Activated T-cell treated with anti-CD3 and anti-CD28 coated beads, Interleukin-2, amount 50 U/mL, for 24 hours (primary cell): ENCODE data around the gene MRPL49.

Experiments
- DNase-seq: peaks from one replicate; pipeline ENCODE4 v3.0.0-alpha.2; 2020
- H3K27ac Mint-ChIP-seq: 2 replicates; pipeline ENCODE4 v1.8.0; 2020; ENCODE audit warnings: mild to moderate bottlenecking, mixed read lengths
- H3K27me3 Mint-ChIP-seq: 2 replicates; pipeline ENCODE4 v1.8.0; 2020; ENCODE audit warnings: mixed read lengths
- H3K36me3 Mint-ChIP-seq: 2 replicates; pipeline ENCODE4 v1.8.0; 2020; ENCODE audit warnings: low read depth, mixed read lengths
- H3K4me1 Mint-ChIP-seq: 2 replicates; pipeline ENCODE4 v1.8.0; 2020; ENCODE audit warnings: low read depth, mixed read lengths
- H3K4me3 Mint-ChIP-seq: 2 replicates; pipeline ENCODE4 v1.8.0; 2020; ENCODE audit warnings: mild to moderate bottlenecking, moderate library complexity, mixed read lengths
- H3K9me3 Mint-ChIP-seq: 2 replicates; pipeline ENCODE4 v1.8.0; 2020; ENCODE audit warnings: mixed read lengths

Gene MRPL49

GRCh38 chr11:65121865-65122696 is at the start of gene MRPL49, which contains the start of gene FAU:
MRPL49 (plus strand) TSS chr11:65122321; CDS start chr11:65122347, 26 bp downstream.
FAU (minus strand) TSS chr11:65122134; CDS start chr11:65121813, 321 bp downstream.
- Mint-ChIP-seq H3K27ac (peak within 1 kb of the TSS; percentile 98), H3K4me3 (peak within 1 kb of the TSS; percentile 100), H3K9me3 (no peaks in the 10 kb centered on the region), H3K4me1 (peaks cover 52% of the 10 kb centered on the region), H3K36me3 (peaks cover 92% of the 10 kb centered on the region), H3K27me3 (no peaks in the 10 kb centered on the region)
- peak; percentile 98 for DNase-seq

GRCh38 chr11:65072631-65072966 is 49.5 kb upstream of the MRPL49 start:
- Mint-ChIP-seq H3K9me3 (no peaks in the 10 kb centered on the region), H3K4me3 (no peak overlapping the region), H3K4me1 (peaks cover 2% of the 10 kb centered on the region), H3K27me3 (no peaks in the 10 kb centered on the region), H3K36me3 (peaks cover 22% of the 10 kb centered on the region), H3K27ac (no peak overlapping the region)
- no peak for DNase-seq

- H3K27ac Mint-ChIP-seq: no peak overlapping the region
- peaks cover 69% of the 10 kb centered on the region for H3K36me3 Mint-ChIP-seq
- peaks cover 37% of the 10 kb centered on the region for H3K4me1 Mint-ChIP-seq
- H3K9me3 Mint-ChIP-seq: no peaks in the 10 kb centered on the region
- DNase-seq: no peak
- H3K27me3 Mint-ChIP-seq: no peaks in the 10 kb centered on the region
- no peak overlapping the region for H3K4me3 Mint-ChIP-seq
Measured at GRCh38 chr11:65077451-65077850, 44.7 kb upstream of the MRPL49 start.

- DNase-seq: peak; percentile 77
- peak overlapping the region; percentile 6 for H3K4me3 Mint-ChIP-seq
- no peaks in the 10 kb centered on the region for H3K9me3 Mint-ChIP-seq
- H3K4me1 Mint-ChIP-seq: peaks cover 43% of the 10 kb centered on the region
- H3K27ac Mint-ChIP-seq: no peak overlapping the region
- H3K36me3 Mint-ChIP-seq: peaks cover 76% of the 10 kb centered on the region
- no peaks in the 10 kb centered on the region for H3K27me3 Mint-ChIP-seq
Measured at GRCh38 chr11:65078151-65078550, 44.0 kb upstream of the MRPL49 start.

GRCh38 chr11:65078786-65079342 is 43.3 kb upstream of the MRPL49 start:
- peak overlapping the region; percentile 12 for H3K27ac Mint-ChIP-seq
- H3K9me3 Mint-ChIP-seq: no peaks in the 10 kb centered on the region
- H3K27me3 Mint-ChIP-seq: no peaks in the 10 kb centered on the region
- no peak for DNase-seq
- peak overlapping the region; percentile 9 for H3K4me3 Mint-ChIP-seq
- H3K4me1 Mint-ChIP-seq: peaks cover 43% of the 10 kb centered on the region
- H3K36me3 Mint-ChIP-seq: peaks cover 83% of the 10 kb centered on the region

- DNase-seq: no peak
Measured at GRCh38 chr11:65083134-65083833, 38.8 kb upstream of the MRPL49 start.

GRCh38 chr11:65083834-65084597 is 38.1 kb upstream of the MRPL49 start, which contains the start of the genes CDCA5 and ZFPL1:
CDCA5 (minus strand) TSS chr11:65084040; CDS start chr11:65083978, 62 bp downstream.
ZFPL1 (plus strand) TSS chr11:65084222; CDS start chr11:65084699, 477 bp downstream.
- peak within 1 kb of the TSS; percentile 99 for H3K27ac Mint-ChIP-seq
- no peaks in the 10 kb centered on the region for H3K27me3 Mint-ChIP-seq
- DNase-seq: peak; percentile 99
- H3K4me1 Mint-ChIP-seq: peaks cover 44% of the 10 kb centered on the region
- no peaks in the 10 kb centered on the region for H3K9me3 Mint-ChIP-seq
- H3K36me3 Mint-ChIP-seq: peaks cover 94% of the 10 kb centered on the region
- peak within 1 kb of the TSS; percentile 99 for H3K4me3 Mint-ChIP-seq

More at GRCh38 chr11:65083134-65083833, 38.8 kb upstream of the MRPL49 start:
- Mint-ChIP-seq H3K9me3 (no peaks in the 10 kb centered on the region), H3K4me1 (peaks cover 51% of the 10 kb centered on the region), H3K27ac (peak overlapping the region; percentile 99), H3K4me3 (peak overlapping the region; percentile 99), H3K36me3 (peaks cover 94% of the 10 kb centered on the region), H3K27me3 (no peaks in the 10 kb centered on the region)

- Mint-ChIP-seq H3K27ac (peak overlapping the region; percentile 99), H3K9me3 (no peaks in the 10 kb centered on the region), H3K27me3 (no peaks in the 10 kb centered on the region), H3K36me3 (peaks cover 94% of the 10 kb centered on the region), H3K4me1 (peaks cover 41% of the 10 kb centered on the region), H3K4me3 (peak overlapping the region; percentile 99)
- DNase-seq: no peak
Measured at GRCh38 chr11:65084598-65085375, 37.3 kb upstream of the MRPL49 start.

GRCh38 chr11:65085446-65085845 is 36.7 kb upstream of the MRPL49 start:
- no peaks in the 10 kb centered on the region for H3K27me3 Mint-ChIP-seq
- peak overlapping the region; percentile 99 for H3K27ac Mint-ChIP-seq
- no peaks in the 10 kb centered on the region for H3K9me3 Mint-ChIP-seq
- DNase-seq: no peak
- peak overlapping the region; percentile 99 for H3K4me3 Mint-ChIP-seq
- H3K36me3 Mint-ChIP-seq: peaks cover 91% of the 10 kb centered on the region
- H3K4me1 Mint-ChIP-seq: peaks cover 37% of the 10 kb centered on the region

- Mint-ChIP-seq H3K27ac (no peak overlapping the region), H3K4me1 (peaks cover 28% of the 10 kb centered on the region), H3K4me3 (no peak overlapping the region), H3K36me3 (peaks cover 79% of the 10 kb centered on the region), H3K27me3 (no peaks in the 10 kb centered on the region), H3K9me3 (no peaks in the 10 kb centered on the region)
- DNase-seq: no peak
Measured at GRCh38 chr11:65086809-65087208, 35.3 kb upstream of the MRPL49 start.

GRCh38 chr11:65087216-65087615 is 34.9 kb upstream of the MRPL49 start:
- no peaks in the 10 kb centered on the region for H3K9me3 Mint-ChIP-seq
- DNase-seq: no peak
- peaks cover 75% of the 10 kb centered on the region for H3K36me3 Mint-ChIP-seq
- peak overlapping the region; percentile 33 for H3K27ac Mint-ChIP-seq
- H3K4me1 Mint-ChIP-seq: peaks cover 25% of the 10 kb centered on the region
- no peak overlapping the region for H3K4me3 Mint-ChIP-seq
- H3K27me3 Mint-ChIP-seq: no peaks in the 10 kb centered on the region

- H3K36me3 Mint-ChIP-seq: peaks cover 69% of the 10 kb centered on the region
Measured at GRCh38 chr11:65087827-65088226, 34.3 kb upstream of the MRPL49 start.

GRCh38 chr11:65089621-65090020 is 32.5 kb upstream of the MRPL49 start:
- Mint-ChIP-seq H3K9me3 (no peaks in the 10 kb centered on the region), H3K4me1 (peaks cover 13% of the 10 kb centered on the region), H3K27me3 (no peaks in the 10 kb centered on the region), H3K4me3 (no peak overlapping the region), H3K27ac (no peak overlapping the region), H3K36me3 (peaks cover 51% of the 10 kb centered on the region)
- no peak for DNase-seq

More at GRCh38 chr11:65087827-65088226, 34.3 kb upstream of the MRPL49 start:
- DNase-seq: no peak
- Mint-ChIP-seq H3K4me3 (no peak overlapping the region), H3K27ac (no peak overlapping the region), H3K27me3 (no peaks in the 10 kb centered on the region), H3K9me3 (no peaks in the 10 kb centered on the region), H3K4me1 (peaks cover 20% of the 10 kb centered on the region)
